ENCODE results near the gene NPTXR.

Gene NPTXR

DNA sequence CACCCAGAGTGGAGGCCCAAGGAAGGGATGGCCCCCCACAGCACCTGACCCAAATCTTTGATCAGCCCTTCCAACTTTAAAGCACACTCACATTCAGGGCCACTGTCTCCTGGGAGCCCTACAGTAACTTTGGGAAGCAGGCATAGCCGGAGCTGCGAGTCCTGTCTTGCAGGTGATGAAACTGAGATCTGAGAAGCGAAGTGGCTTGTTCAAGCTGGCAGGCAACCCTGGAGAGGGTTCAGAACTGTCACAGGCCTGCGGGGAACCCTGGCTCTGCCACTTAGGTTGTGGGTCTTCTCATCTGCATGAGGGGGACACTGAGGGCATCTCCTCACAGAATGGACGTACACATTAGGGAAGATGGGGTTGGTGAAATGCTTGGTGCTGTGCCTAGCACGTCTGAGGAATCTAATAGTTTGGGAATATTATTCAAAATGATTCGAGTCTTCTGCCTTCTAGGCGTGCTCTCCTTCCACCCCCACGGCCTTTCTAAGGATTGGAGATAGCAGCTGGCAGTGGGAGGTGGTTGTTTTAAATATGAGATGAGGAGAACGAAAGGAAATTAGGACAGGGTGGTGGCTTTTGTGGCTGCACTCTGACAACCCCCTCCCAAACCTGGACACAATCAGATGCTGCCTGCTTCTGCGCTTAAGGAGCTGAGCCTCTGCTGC, 69.2 kb downstream of the NPTXR start:
- no peaks in the 10 kb centered on the region for H3K4me1 ChIP-seq (ENCODE audit: control insufficient read depth in 1 of 2, insufficient read depth in 2 of 2, low read length in 2 of 2)
- no peaks in the 10 kb centered on the region for H3K27me3 ChIP-seq (ENCODE audit: low read depth, low read length)
- H3K36me3 ChIP-seq (ENCODE audit: control insufficient read depth in 1 of 2, insufficient read depth in 2 of 2, low read length in 2 of 2) = peaks cover 6 to 15% of the 10 kb centered on the region in 2 donors
- no peak overlapping the region for H3K27ac ChIP-seq (ENCODE audit: low read length)
- no peak overlapping the region for H3K4me3 ChIP-seq (ENCODE audit: low read depth in 1 of 2, low read length in 2 of 2)
- no peaks in the 10 kb centered on the region for H3K9me3 ChIP-seq (ENCODE audit: control insufficient read depth in 1 of 2, low read length in 2 of 2)

DNA sequence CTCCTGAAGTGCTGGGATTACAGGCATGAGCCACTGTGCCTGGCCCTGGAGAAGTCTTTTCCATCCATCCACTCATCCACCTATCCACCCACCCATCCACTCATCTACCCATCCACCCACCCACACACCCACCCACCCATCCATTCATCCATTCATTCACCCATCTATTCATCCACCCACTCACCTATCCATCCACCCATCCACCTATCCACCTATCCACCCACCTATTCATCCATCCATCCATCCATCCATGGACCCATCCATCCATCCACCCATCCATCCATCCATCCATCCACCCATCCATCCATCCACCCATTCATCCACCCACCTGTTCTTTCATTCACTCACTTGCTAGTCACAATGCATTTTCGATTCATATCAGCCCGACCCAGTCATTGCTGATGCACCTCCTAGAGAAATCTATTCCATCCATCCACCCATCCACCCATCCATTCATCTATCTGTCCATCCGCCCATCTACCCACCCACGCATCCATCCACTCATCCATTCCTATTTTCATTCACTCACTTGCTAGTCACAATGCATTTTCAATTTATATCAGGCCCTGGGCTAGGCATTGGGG, 70.4 kb downstream of the NPTXR start:
- H3K4me3 ChIP-seq (ENCODE audit: low read depth in 1 of 2, low read length in 2 of 2) = no peak overlapping the region
- H3K36me3 ChIP-seq (ENCODE audit: control insufficient read depth in 1 of 2, insufficient read depth in 2 of 2, low read length in 2 of 2) = peaks cover 3 to 4% of the 10 kb centered on the region in 2 donors
- H3K27ac ChIP-seq (ENCODE audit: low read length) = no peak overlapping the region
- no peaks in the 10 kb centered on the region for H3K4me1 ChIP-seq (ENCODE audit: control insufficient read depth in 1 of 2, insufficient read depth in 2 of 2, low read length in 2 of 2)
- H3K9me3 ChIP-seq (ENCODE audit: control insufficient read depth in 1 of 2, low read length in 2 of 2) = no peaks in the 10 kb centered on the region
- H3K27me3 ChIP-seq (ENCODE audit: low read depth, low read length) = no peaks in the 10 kb centered on the region

DNA sequence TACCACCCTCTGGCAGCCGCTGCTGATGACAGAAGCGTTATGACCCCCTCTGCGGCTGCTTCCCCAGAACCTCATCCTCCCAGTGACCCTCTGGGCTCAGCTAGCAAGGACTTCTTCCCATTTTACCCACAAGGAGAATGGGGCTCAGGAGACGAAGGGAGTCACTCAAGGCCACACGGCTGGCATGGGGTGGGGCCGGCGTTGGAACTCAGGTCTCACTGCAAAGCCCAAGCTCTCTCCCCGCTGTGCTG, 71.3 kb downstream of the NPTXR start:
- H3K4me1 ChIP-seq (ENCODE audit: control insufficient read depth in 1 of 2, insufficient read depth in 2 of 2, low read length in 2 of 2) = no peaks in the 10 kb centered on the region
- no peaks in the 10 kb centered on the region for H3K36me3 ChIP-seq (ENCODE audit: control insufficient read depth in 1 of 2, insufficient read depth in 2 of 2, low read length in 2 of 2)
- H3K9me3 ChIP-seq (ENCODE audit: control insufficient read depth in 1 of 2, low read length in 2 of 2) = no peaks in the 10 kb centered on the region
- no peak overlapping the region for H3K4me3 ChIP-seq (ENCODE audit: low read depth in 1 of 2, low read length in 2 of 2)
- H3K27me3 ChIP-seq (ENCODE audit: low read depth, low read length) = no peaks in the 10 kb centered on the region
- no peak overlapping the region for H3K27ac ChIP-seq (ENCODE audit: low read length)

DNA sequence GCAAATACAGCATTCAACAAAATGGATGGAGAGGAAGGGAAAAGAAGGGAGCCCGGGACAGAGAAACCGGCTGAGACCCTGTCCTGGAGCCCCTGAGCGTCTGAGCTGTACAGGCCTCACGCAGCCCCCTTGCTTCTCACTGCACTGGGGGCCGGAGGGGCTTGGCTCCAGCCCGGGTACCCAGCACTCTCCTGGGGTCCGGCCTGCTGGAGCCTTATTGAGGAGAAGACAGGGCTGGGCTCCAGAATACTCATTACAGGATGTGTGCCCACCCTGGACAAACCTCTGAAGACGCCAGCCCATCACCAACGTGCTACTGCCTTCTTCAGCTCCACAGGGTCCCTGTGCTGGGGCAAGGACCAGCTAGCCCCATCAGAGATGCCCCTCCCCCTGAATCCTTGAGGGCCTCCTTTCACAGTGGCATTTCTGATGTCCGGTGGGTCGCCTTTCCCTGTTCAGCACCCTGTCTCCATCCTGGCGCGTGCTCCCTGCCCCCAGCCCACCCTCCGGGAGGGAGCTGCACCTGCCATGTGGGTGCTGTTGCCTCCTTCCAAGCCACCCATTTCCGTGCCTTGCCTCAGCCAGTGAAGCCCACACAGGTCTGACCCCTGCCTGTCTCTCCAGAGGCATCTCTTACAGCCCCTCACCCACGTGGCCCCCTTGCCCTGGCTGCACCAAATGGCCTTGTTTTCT, 73.4 kb downstream of the NPTXR start:
- H3K4me1 ChIP-seq (ENCODE audit: control insufficient read depth in 1 of 2, insufficient read depth in 2 of 2, low read length in 2 of 2) = no peaks in the 10 kb centered on the region

More for the DNA sequence above, 73.4 kb downstream of the NPTXR start:
- H3K9me3 ChIP-seq (ENCODE audit: control insufficient read depth in 1 of 2, low read length in 2 of 2) = no peaks in the 10 kb centered on the region
- no peaks in the 10 kb centered on the region for H3K36me3 ChIP-seq (ENCODE audit: control insufficient read depth in 1 of 2, insufficient read depth in 2 of 2, low read length in 2 of 2)
- no peak overlapping the region for H3K27ac ChIP-seq (ENCODE audit: low read length)
- no peaks in the 10 kb centered on the region for H3K27me3 ChIP-seq (ENCODE audit: low read depth, low read length)
- no peak overlapping the region for H3K4me3 ChIP-seq (ENCODE audit: low read depth in 1 of 2, low read length in 2 of 2)
